Upper lobe of left lung (tissue), 6 donors: ENCODE data around the gene ACTN1. TPM values are rescaled to one million over a fixed set of nuclear protein-coding genes. Genes with fewer than 3 reads are reported as not detected.

ENCODE experiments used
- ATAC-seq, 2 donors: fragments of 200-7000 bp; cut with Tn5 transposase; one replicate each; pipeline ENCODE4 v1.9.1; 2022; ENCODE audit warnings: mild to moderate bottlenecking in 2 of 2, moderate library complexity in 2 of 2; ENCODE audit not compliant: low FRiP score in 2 of 2
- DNase-seq, 2 donors: peaks; one replicate each; pipeline ENCODE4 v3.0.0-alpha.2; 2019 to 2020
- H3K27ac ChIP-seq, 4 donors: fragments of 200-600 bp; sonication (generic); one replicate each; pipeline ENCODE4 v1.5.1; 2016 to 2019
- H3K27me3 ChIP-seq, 4 donors: fragments of 200-600 bp; sonication (generic); one replicate each; pipeline ENCODE4 v1.5.1; 2017 to 2019
- H3K36me3 ChIP-seq, 4 donors: fragments of 200-600 bp; sonication (generic); one replicate each; pipeline ENCODE4 v1.5.1; 2016 to 2019
- H3K4me1 ChIP-seq, 4 donors: fragments of 200-600 bp; sonication (generic); one replicate each; pipeline ENCODE4 v1.5.1; 2018 to 2019
- H3K4me3 ChIP-seq, 4 donors: fragments of 200-600 bp; sonication (generic); one replicate each; pipeline ENCODE4 v1.5.1; 2017 to 2019; ENCODE audit warnings: mild to moderate bottlenecking in 2 of 4, moderate library complexity in 1 of 4
- H3K9me3 ChIP-seq, 4 donors: fragments of 200-600 bp; sonication (generic); one replicate each; pipeline ENCODE4 v1.5.1; 2018 to 2019
- EP300 ChIP-seq, 4 donors: sonication (generic); formaldehyde crosslinking; IDR thresholded peaks; one replicate each; pipeline ENCODE4 v1.5.1; 2017; ENCODE audit warnings: antibody characterized with exemption in 4 of 4, control low read depth in 2 of 4
- POLR2A ChIP-seq, 4 donors: fragments of 450-650 bp; IDR thresholded peaks; one replicate each; pipeline ENCODE4 v1.5.1; 2016 to 2017; ENCODE audit warnings: antibody characterized with exemption in 4 of 4, mild to moderate bottlenecking in 2 of 4
- POLR2AphosphoS5 ChIP-seq, 2 donors: sonication (generic); formaldehyde crosslinking; IDR thresholded peaks; one replicate each; pipeline ENCODE4 v1.5.1; 2017; ENCODE audit warnings: antibody characterized with exemption in 2 of 2
- WGBS, 2 donors: methylation state at CpG; one replicate each; pipeline ENCODE4 v1.1.5; 2017 to 2018; 5-methylcytosine and 5-hydroxymethylcytosine counted together
- total RNA-seq, 6 donors: library from RNA; depleted of rRNA in 4 of 6; stranded (reverse); fragments of >200 nt in 4 of 6; gene quantifications; one replicate each; pipeline versions ENCODE4 v1.1.0 to v1.2.1, GENCODE V29; 2016 to 2021
- TF ChIP-seq, protein P1 (sequence below), 6 experiments: fragments of 450-650 bp in 4 of 6; fragments of 200-600 bp in 2 of 6; sonication (generic) in 2 of 6; IDR thresholded peaks; one replicate each; pipeline ENCODE4 v1.5.1; 2016 to 2019; ENCODE audit warnings: antibody characterized with exemption in 6 of 6
- donor health status: DM: no; HTN: no; CAD: no; lungs with moderate emphysema.
- donor health status: DM: no; HTN: yes; CAD: no; lungs with severe emphysema.

ACTN1 gene
- total RNA-seq, 6 donors from 2014 or later, result 117 to 195 (median 157) TPM

DNA sequence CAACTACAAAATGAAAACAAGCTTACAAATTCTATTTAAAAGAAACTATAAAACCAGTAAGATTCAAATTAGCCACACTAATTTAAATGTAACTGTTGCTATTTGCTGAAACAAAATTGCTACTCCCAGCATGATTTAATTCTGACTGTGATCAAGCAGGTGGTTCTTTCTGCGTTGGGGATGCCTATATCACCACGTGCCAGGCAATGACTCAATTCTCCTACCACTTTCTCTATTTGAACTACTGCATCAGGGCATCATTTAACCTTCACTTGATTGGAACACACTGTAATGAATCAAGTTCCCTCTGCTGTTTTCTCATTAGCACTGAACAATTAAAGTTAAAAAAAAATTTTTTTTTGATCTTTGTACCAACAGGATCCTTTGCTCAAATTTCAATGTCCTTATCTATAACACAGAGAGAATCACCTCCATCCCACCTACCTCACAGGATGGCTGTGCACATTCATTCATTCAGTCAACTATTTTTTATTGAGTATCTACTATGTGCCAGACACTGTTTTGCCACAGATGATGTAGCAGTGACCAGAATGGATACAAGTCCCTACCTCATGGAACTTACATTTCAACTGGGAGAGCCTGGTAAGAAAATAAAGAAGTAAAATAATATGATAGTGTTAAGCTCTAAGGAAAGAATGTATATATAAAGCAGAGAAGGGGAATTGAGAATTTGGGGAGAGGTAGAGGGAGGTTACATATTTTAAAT lies 8.0 kb upstream of the ACTN1 start:
- Histone ChIP-seq H3K36me3 (no peaks in the 10 kb centered on the region), H3K9me3 (no peaks in the 10 kb centered on the region), H3K4me3 (no peak overlapping the region), H3K4me1 (no peaks in the 10 kb centered on the region), H3K27me3 (no peaks in the 10 kb centered on the region), H3K27ac (no peak overlapping the region)
- 76 to 84% methylated on average over 2 of the region's 2 CpGs for WGBS, 2 donors
- DNase-seq (no peak), ATAC-seq (no peak)
- TF ChIP-seq POLR2A (IDR thresholded peaks at IDR 0.05) (no peak), EP300 (IDR thresholded peaks at IDR 0.05) (no peak), POLR2AphosphoS5 (IDR thresholded peaks at IDR 0.05) (no peak)
- TF ChIP-seq, protein P1, sequence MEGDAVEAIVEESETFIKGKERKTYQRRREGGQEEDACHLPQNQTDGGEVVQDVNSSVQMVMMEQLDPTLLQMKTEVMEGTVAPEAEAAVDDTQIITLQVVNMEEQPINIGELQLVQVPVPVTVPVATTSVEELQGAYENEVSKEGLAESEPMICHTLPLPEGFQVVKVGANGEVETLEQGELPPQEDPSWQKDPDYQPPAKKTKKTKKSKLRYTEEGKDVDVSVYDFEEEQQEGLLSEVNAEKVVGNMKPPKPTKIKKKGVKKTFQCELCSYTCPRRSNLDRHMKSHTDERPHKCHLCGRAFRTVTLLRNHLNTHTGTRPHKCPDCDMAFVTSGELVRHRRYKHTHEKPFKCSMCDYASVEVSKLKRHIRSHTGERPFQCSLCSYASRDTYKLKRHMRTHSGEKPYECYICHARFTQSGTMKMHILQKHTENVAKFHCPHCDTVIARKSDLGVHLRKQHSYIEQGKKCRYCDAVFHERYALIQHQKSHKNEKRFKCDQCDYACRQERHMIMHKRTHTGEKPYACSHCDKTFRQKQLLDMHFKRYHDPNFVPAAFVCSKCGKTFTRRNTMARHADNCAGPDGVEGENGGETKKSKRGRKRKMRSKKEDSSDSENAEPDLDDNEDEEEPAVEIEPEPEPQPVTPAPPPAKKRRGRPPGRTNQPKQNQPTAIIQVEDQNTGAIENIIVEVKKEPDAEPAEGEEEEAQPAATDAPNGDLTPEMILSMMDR (IDR thresholded peaks at IDR 0.05), result no peak

DNA sequence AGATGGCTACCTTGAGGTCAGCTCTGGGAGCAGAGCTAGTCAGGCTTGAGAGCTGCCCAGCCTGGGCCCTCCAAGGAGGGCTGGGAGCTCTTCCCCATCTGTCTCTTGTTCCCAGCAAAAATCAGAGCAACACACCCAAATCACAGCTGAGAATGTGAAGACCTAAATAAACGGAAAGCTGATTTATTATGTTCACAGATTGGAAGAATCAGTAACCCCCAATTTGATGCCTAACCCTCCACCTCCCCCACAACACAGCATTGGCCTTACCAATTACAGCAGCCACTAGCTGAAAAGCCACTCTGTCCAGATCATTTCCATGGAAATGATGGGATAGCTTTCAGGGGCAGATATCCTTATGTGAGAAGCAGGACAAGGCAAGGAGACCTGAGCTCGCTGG lies 7.1 kb upstream of the ACTN1 start:
- no peaks in the 10 kb centered on the region for H3K27me3 ChIP-seq
- no peaks in the 10 kb centered on the region for H3K36me3 ChIP-seq
- no peak overlapping the region for H3K27ac ChIP-seq
- no peak overlapping the region for H3K4me3 ChIP-seq
- ATAC-seq, result no peak
- H3K9me3 ChIP-seq, result no peaks in the 10 kb centered on the region
- no peak for DNase-seq
- no peak for TF ChIP-seq EP300 (IDR thresholded peaks at IDR 0.05)
- TF ChIP-seq POLR2A (IDR thresholded peaks at IDR 0.05), result no peak
- TF ChIP-seq, protein P1 (IDR thresholded peaks at IDR 0.05), result no peak
- TF ChIP-seq POLR2AphosphoS5 (IDR thresholded peaks at IDR 0.05), result no peak
- 89 to 91% methylated on average over 2 of the region's 2 CpGs for whole genome bisulfite sequencing, 2 donors
- peaks cover 0 to 2% (median under 1%) of the 10 kb centered on the region in 4 donors for H3K4me1 ChIP-seq

DNA sequence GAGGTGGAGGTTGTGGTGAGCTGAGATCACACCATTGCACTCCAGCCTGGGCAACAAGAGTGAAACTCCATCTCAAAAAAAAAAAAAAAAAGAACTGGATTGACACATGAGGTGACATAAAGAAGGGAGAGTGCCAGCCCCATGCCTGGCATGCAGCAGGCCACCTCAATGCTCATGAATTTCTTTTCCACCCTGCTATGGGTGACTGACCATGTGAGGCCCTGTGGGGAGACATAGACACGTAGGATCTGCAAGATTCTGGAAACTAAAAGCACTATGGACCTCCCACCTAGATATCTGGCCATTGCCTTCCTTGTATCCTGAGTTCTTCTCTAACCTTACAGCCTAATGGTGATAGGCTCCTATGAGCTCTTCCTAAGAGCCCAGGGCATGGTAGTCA lies 5.6 kb upstream of the ACTN1 start:
- Histone ChIP-seq H3K27me3 (no peaks in the 10 kb centered on the region), H3K4me3 (no peak overlapping the region), H3K9me3 (no peaks in the 10 kb centered on the region), H3K4me1 (peaks cover 0 to 16% (median 3%) of the 10 kb centered on the region in 4 donors), H3K36me3 (no peaks in the 10 kb centered on the region), H3K27ac (no peak overlapping the region)
- DNase-seq (no peak), ATAC-seq (no peak)
- TF ChIP-seq POLR2A (IDR thresholded peaks at IDR 0.05) (no peak), POLR2AphosphoS5 (IDR thresholded peaks at IDR 0.05) (no peak), EP300 (IDR thresholded peaks at IDR 0.05) (no peak)
- TF ChIP-seq, protein P1 (IDR thresholded peaks at IDR 0.05), result no peak
- 77 to 94% methylated on average over 1 of the region's 1 CpG for WGBS, 2 donors

DNA sequence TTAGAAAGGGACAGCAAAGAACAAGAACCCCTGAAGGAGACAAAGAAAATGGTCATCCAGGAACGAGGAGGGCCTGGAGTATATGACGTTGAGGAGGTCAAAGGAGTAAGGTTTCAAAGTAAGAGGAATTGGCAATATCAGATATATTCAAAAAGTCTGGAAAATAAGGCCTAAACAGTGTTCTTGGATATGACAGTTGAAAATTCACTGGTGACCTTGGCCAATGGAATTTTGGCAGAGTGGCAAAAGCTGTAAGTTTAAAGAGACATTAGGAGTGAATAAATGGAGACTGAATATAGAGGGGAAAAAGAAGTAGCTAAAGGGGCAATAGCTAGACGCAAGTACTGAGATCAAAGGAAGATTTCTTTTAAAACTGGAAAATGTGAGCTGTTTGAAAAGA lies 4.1 kb upstream of the ACTN1 start:
- Histone ChIP-seq H3K27ac (no peak overlapping the region), H3K27me3 (no peaks in the 10 kb centered on the region), H3K4me3 (no peak overlapping the region), H3K9me3 (no peaks in the 10 kb centered on the region), H3K36me3 (no peaks in the 10 kb centered on the region), H3K4me1 (peaks cover 0 to 18% (median 3%) of the 10 kb centered on the region in 4 donors)
- ATAC-seq (no peak), DNase-seq (no peak)
- TF ChIP-seq EP300 (IDR thresholded peaks at IDR 0.05) (no peak), POLR2A (IDR thresholded peaks at IDR 0.05) (no peak), POLR2AphosphoS5 (IDR thresholded peaks at IDR 0.05) (no peak)
- TF ChIP-seq, protein P1 (IDR thresholded peaks at IDR 0.05), result no peak
- WGBS, 2 donors, result 83 to 95% methylated on average over 3 of the region's 3 CpGs

DNA sequence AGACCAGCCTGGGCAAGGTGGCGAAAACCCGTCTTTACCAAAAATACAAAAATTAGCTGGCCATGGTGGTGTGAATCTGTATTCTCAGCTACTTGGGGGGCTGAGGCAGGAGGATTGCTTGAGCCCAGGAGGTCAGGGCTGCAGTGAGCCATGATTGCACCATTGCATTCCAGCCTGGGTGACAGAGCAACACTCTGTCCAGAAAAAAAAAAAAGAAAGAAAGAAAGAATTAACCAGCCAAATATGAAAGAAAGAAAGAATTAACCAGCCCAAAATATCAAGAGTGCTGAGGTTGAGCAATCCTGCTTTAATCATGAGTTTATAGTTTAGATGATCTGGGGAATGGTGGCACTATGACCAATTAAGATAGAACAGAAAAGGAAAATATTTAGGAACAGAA lies 3.5 kb upstream of the ACTN1 start:
- Histone ChIP-seq H3K4me3 (no peak overlapping the region), H3K36me3 (no peaks in the 10 kb centered on the region), H3K4me1 (peaks cover 0 to 24% (median 5%) of the 10 kb centered on the region in 4 donors), H3K27me3 (no peaks in the 10 kb centered on the region), H3K9me3 (no peaks in the 10 kb centered on the region), H3K27ac (no peak overlapping the region)
- WGBS, 2 donors, result 98 to 100% methylated on average over 2 of the region's 2 CpGs
- TF ChIP-seq EP300 (IDR thresholded peaks at IDR 0.05), result no peak
- TF ChIP-seq, protein P1 (IDR thresholded peaks at IDR 0.05), result no peak
- no peak for TF ChIP-seq POLR2AphosphoS5 (IDR thresholded peaks at IDR 0.05)
- no peak for DNase-seq
- no peak for ATAC-seq
